ENCODE results near the gene VIPR2.

DNA sequence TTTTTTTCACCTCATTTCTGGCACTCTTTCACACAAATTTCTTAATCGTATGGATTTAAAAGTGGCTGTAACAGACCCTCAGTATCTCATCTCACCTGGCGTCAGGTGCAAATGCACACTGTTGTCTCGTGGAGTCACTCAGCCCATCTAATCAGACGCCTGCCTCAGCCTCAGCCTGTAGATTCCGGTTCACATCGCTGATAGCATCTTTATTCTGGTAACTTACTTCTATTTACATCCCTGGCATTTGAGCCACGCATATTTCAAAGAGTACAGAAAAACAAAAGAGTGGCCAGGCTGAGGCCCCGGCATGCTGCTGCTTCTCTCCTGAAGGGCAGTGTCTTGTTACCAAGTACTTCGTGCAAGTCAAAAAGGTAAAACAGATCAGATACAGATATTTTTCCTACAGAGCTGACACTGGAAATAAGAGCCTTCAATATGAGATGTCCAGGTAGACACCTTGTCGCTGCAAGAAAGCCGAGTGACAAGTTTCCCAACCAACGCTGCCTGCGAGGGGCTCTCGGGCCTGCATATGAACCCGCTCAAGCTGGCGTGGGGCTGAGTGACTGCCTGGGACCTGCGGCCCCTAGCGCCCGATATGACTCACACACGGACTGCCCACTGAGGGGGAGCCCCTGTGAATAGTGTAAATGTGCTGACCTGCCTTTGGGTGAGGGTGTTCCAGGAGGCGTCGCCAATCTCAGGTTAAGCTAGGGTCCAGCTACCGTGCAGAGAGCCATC is 4.3 kb downstream of the VIPR2 start:
- TF ChIP-seq POLR2A (IDR thresholded peaks at IDR 0.05; ENCODE audit: low read depth, low read length) (no peak), SPI1 (IDR thresholded peaks at IDR 0.05; ENCODE audit: low read depth, low read length) (no peak), POLR2AphosphoS5 (IDR thresholded peaks at IDR 0.05; ENCODE audit: low read depth, low read length) (no peak), TAF1 (IDR thresholded peaks at IDR 0.05; ENCODE audit: low read depth, low read length) (no peak), POU2F2 (IDR thresholded peaks at IDR 0.05; ENCODE audit: low read depth, low read length) (no peak), PAX5 (IDR thresholded peaks at IDR 0.05; ENCODE audit: insufficient read depth, low read length, severe bottlenecking) (no peak)
